ENCODE data around the gene PTPRN.

Gene PTPRN

GRCh38 chr2:219293736-219294231 lies 15.4 kb downstream of the PTPRN start:
- Histone ChIP-seq H3K9me3 (no peaks in the 10 kb centered on the region), H3K4me3 (ENCODE audit: low read depth in 1 of 2, low read length in 1 of 2) (peak overlapping the region in 1 of 2 experiments; percentile 85), H3K36me3 (no peaks in the 10 kb centered on the region), H3K27me3 (peaks cover 87% of the 10 kb centered on the region), H3K4me1 (ENCODE audit: control insufficient read depth in 1 of 2, insufficient read depth in 1 of 2, low read depth in 1 of 2, low read length in 1 of 2) (peaks cover 11 to 14% of the 10 kb centered on the region in 2 experiments), H3K27ac (no peak overlapping the region)
- TF ChIP-seq CTCF (IDR thresholded peaks at IDR 0.05), result no peak

GRCh38 chr2:219292616-219293015 lies 16.6 kb downstream of the PTPRN start:
- Histone ChIP-seq H3K27ac (no peak overlapping the region), H3K27me3 (peaks cover 75% of the 10 kb centered on the region), H3K4me3 (ENCODE audit: low read depth in 1 of 2, low read length in 1 of 2) (no peak overlapping the region), H3K36me3 (no peaks in the 10 kb centered on the region), H3K4me1 (ENCODE audit: control insufficient read depth in 1 of 2, insufficient read depth in 1 of 2, low read depth in 1 of 2, low read length in 1 of 2) (peaks cover 11% of the 10 kb centered on the region in 2 experiments), H3K9me3 (no peaks in the 10 kb centered on the region)
- TF ChIP-seq CTCF (IDR thresholded peaks at IDR 0.05), result no peak

DNA sequence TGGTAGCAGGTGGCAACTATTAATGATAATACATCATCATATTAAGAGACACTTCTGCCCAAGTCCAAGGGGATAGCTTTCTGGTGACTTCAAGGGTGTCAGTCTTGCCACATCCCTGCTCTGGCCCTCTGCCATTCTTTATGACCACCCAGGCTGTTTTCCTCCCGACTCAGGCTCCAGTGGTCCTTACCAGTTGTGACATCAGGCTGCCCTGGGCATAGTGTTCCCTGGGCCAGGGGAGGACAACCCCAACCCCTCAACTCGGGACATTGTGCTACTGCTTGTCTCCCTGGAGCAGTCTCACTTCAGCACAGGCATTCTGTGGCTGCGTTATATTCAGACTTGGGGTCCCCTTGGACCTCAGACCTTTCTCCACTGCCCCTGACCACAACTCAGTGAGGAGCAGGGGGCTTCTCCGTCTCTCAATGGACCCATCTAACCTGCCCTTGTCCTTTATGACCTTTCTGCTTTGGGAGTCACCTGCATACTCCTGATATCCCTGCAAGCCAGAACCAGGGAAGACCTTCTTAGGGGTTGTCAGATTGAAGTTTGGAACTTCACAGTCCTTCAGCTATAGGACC lies 17.2 kb downstream of the PTPRN start:
- H3K4me3 ChIP-seq (ENCODE audit: low read depth in 1 of 2, low read length in 1 of 2), result no peak overlapping the region
- H3K4me1 ChIP-seq (ENCODE audit: control insufficient read depth in 1 of 2, insufficient read depth in 1 of 2, low read depth in 1 of 2, low read length in 1 of 2), result peaks cover 11% of the 10 kb centered on the region in 2 experiments
- no peaks in the 10 kb centered on the region for H3K9me3 ChIP-seq
- no peak for TF ChIP-seq CTCF (IDR thresholded peaks at IDR 0.05)
- H3K27me3 ChIP-seq, result peaks cover 71% of the 10 kb centered on the region
- H3K36me3 ChIP-seq, result no peaks in the 10 kb centered on the region
- no peak overlapping the region for H3K27ac ChIP-seq

DNA sequence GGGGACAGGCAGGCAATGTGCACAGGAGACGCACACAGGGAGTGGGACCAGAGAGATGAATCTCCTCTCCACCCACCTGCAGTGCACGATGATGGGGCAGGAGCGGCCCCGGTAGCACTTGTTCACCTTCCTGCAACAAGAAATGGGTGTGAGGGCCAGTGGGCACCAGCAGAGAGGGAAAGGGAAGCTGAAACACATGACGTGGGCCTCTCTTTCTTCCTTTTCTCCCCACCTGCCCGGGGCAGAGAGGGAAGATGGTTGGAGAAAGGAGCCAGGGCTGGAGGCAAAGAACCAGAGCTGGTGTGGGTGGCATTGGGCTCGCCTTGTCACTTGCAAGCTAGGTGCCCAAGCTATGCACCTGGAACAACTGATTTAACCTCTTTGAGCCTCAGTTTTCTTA lies 17.8 kb downstream of the PTPRN start:
- TF ChIP-seq CTCF (IDR thresholded peaks at IDR 0.05), result no peak
- Histone ChIP-seq H3K9me3 (no peaks in the 10 kb centered on the region), H3K27ac (no peak overlapping the region), H3K27me3 (peaks cover 65% of the 10 kb centered on the region), H3K4me3 (ENCODE audit: low read depth in 1 of 2, low read length in 1 of 2) (no peak overlapping the region), H3K4me1 (ENCODE audit: control insufficient read depth in 1 of 2, insufficient read depth in 1 of 2, low read depth in 1 of 2, low read length in 1 of 2) (peaks cover 11% of the 10 kb centered on the region in 2 experiments), H3K36me3 (peaks cover 6% of the 10 kb centered on the region)

- Histone ChIP-seq H3K9me3 (no peaks in the 10 kb centered on the region), H3K27ac (no peak overlapping the region), H3K4me1 (ENCODE audit: control insufficient read depth in 1 of 2, insufficient read depth in 1 of 2, low read depth in 1 of 2, low read length in 1 of 2) (peaks cover 11% of the 10 kb centered on the region in 2 experiments), H3K27me3 (peaks cover 57% of the 10 kb centered on the region), H3K4me3 (ENCODE audit: low read depth in 1 of 2, low read length in 1 of 2) (no peak overlapping the region), H3K36me3 (peaks cover 14% of the 10 kb centered on the region)
- TF ChIP-seq CTCF (IDR thresholded peaks at IDR 0.05), result no peak
These were observed 18.6 kb downstream of the PTPRN start for GRCh38 chr2:219290381-219291171.
